ENCODE results near the gene ARHGAP6. TPM values are rescaled to one million over a fixed set of nuclear protein-coding genes. Genes with fewer than 3 reads are reported as not detected.

The ARHGAP6 gene
- total and polyA plus RNA-seq, 2 of the 13 experiments (the other 11 are each of a cell fraction or from before 2014, with no cell fraction given): 0.11 TPM; not detected in 1

GRCh38 chrX:11663875-11664210 lies 1.9 kb downstream of the ARHGAP6 start:
- DNase-seq (ENCODE audit: low spot score): no peak
- no peaks in the 10 kb centered on the region for H3K4me1 ChIP-seq (ENCODE audit: insufficient read depth, low read length)
- ChIA-PET POLR2A (no interaction called here), CTCF (ENCODE audit: low intra/inter-chr PET ratio, low total read pairs) (no interaction called here)
- no peaks in the 10 kb centered on the region for H3K36me3 ChIP-seq (replicated peaks in 1 of 2; ENCODE audit: control insufficient read depth in 1 of 2, insufficient read depth in 2 of 2, low read length in 2 of 2)
- in situ Hi-C loops (cut with HindIII; ENCODE audit: extremely low pct_ligation_motif_present, low pct_unique_long_range_greater_than_20kb) (no loop called here), intact Hi-C loops (cut with micrococcal nuclease; ENCODE audit: unreplicated experiment) (no loop called here)
- H3K4me2 ChIP-seq (ENCODE audit: low read depth, low read length): no peak overlapping the region
- H2AFZ ChIP-seq (ENCODE audit: low read length): no peak overlapping the region
- H3K27me3 ChIP-seq (ENCODE audit: control insufficient read depth in 1 of 2, insufficient read depth in 2 of 2, low read length in 2 of 2): no peaks in the 10 kb centered on the region; a peak in 1 of 5 replicates
- WGBS (ENCODE audit: low lambda C conversion rate): 50% methylated on average over 5 of the region's 6 CpGs
- no peak overlapping the region for H3K4me3 ChIP-seq (replicated peaks in 1 of 3; ENCODE audit: insufficient read depth in 1 of 3, low read depth in 2 of 3, low read length in 3 of 3)
- no peaks in the 10 kb centered on the region for H3K9me3 ChIP-seq (ENCODE audit: low read length)
- ATAC-seq: no peak
- no peak for FAIRE-seq
- no peaks in the 10 kb centered on the region for H3K79me2 ChIP-seq (ENCODE audit: insufficient read depth, low read length)
- TF ChIP-seq ZNF282 (IDR thresholded peaks at IDR 0.05; ENCODE audit: partially characterized antibody) (no peak), ZKSCAN5 (CRISPR knock-in tag; IDR thresholded peaks at IDR 0.05) (no peak), FOXA3 (CRISPR knock-in tag; IDR thresholded peaks at IDR 0.05) (no peak), TIGD3 (CRISPR knock-in tag; IDR thresholded peaks at IDR 0.05; ENCODE audit: borderline replicate concordance) (no peak), TRIM24 (CRISPR knock-in tag; IDR thresholded peaks at IDR 0.05) (no peak), JARID2 (CRISPR knock-in tag; IDR thresholded peaks at IDR 0.05; ENCODE audit: insufficient replicate concordance) (no peak), U2AF2 (IDR thresholded peaks at IDR 0.05; ENCODE audit: low read depth, low read length) (no peak)
- TF ChIP-seq, protein P1, sequence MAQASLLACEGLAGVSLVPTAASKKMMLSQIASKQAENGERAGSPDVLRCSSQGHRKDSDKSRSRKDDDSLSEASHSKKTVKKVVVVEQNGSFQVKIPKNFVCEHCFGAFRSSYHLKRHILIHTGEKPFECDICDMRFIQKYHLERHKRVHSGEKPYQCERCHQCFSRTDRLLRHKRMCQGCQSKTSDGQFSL (CRISPR knock-in tag; IDR thresholded peaks at IDR 0.05): no peak
- TF ChIP-seq, protein P2, sequence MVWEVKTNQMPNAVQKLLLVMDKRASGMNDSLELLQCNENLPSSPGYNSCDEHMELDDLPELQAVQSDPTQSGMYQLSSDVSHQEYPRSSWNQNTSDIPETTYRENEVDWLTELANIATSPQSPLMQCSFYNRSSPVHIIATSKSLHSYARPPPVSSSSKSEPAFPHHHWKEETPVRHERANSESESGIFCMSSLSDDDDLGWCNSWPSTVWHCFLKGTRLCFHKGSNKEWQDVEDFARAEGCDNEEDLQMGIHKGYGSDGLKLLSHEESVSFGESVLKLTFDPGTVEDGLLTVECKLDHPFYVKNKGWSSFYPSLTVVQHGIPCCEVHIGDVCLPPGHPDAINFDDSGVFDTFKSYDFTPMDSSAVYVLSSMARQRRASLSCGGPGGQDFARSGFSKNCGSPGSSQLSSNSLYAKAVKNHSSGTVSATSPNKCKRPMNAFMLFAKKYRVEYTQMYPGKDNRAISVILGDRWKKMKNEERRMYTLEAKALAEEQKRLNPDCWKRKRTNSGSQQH (CRISPR knock-in tag; IDR thresholded peaks at IDR 0.05; ENCODE audit: low read depth): no peak
- H3K27ac ChIP-seq (ENCODE audit: extremely low read length, insufficient read depth, low read length): no peak overlapping the region
- H4K20me1 ChIP-seq (ENCODE audit: insufficient read depth, low read length): no peaks in the 10 kb centered on the region
- H3K9ac ChIP-seq (ENCODE audit: insufficient read depth, low read depth, low read length): no peak overlapping the region
- no TSS peak for BruUV-seq (replicated peaks)

All from HepG2 (cell line).